GM06990 (cell line): ENCODE measurements around the gene ARL4D.

Experiments
- DNase-seq: peaks from one replicate; pipeline ENCODE4 v3.0.0-alpha.2; 2011; ENCODE audit not compliant: insufficient read length; ENCODE audit errors: extremely low read depth
- H3K27me3 ChIP-seq: replicated peaks from 2 replicates; pipeline ENCODE4 v1.6.0; 2011; ENCODE audit warnings: low read length; ENCODE audit not compliant: control insufficient read depth, insufficient read depth
- H3K36me3 ChIP-seq: 2 replicates; pipeline ENCODE4 v1.5.1; 2011; ENCODE audit warnings: low read length; ENCODE audit not compliant: control insufficient read depth, insufficient read depth
- H3K4me3 ChIP-seq: replicated peaks from 2 replicates; pipeline ENCODE4 v1.5.1; 2011; ENCODE audit warnings: low read depth, mild to moderate bottlenecking, control low read depth, low read length
- TF ChIP-seq, protein P1 (sequence below): IDR thresholded peaks from 2 replicates; pipeline ENCODE4 v1.5.1; 2011; ENCODE audit warnings: low read length, control low read depth, mild to moderate bottlenecking, inconsistent platforms; ENCODE audit not compliant: insufficient read depth, poor library complexity, severe bottlenecking

Gene ARL4D

DNA sequence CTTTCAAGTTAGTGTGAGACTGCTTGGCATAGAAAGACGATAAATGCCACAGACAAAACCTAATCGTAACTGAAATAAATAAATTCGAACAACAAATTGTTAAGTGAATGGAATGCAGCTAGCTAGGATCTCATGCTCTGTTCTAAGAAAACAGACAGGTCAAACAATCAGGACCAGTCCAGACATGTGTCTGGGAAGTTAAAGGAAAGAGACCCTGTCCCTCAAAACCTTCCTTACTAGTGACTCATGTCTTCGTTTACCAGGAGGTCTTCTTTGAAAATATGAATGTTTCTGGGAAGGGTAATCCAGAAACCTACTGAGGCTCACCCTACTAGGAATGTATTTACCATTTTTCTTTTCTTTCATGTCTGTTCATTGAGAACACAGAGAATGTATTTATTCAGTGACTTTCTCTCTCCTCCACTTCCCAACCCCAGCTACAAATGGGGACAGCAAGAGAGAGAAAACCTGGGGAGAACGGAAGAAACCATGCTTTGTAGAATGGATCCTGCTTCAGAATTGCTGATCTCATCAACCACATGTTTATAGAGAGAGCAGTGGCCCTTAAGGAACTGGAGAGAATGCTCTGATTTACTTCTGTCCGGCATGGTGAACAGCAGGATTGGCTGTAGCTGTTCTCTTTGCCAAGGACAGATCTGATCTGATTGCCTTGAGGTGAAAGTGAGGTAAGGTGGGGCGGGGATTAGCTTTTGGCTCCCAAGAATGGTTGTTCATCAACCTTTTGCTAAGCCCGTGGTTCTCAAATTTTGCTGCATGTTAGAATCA lies 45.6 kb downstream of the ARL4D start:
- Histone ChIP-seq H3K27me3 (no peaks in the 10 kb centered on the region), H3K4me3 (no peak overlapping the region), H3K36me3 (no peaks in the 10 kb centered on the region)
- TF ChIP-seq, protein P1, sequence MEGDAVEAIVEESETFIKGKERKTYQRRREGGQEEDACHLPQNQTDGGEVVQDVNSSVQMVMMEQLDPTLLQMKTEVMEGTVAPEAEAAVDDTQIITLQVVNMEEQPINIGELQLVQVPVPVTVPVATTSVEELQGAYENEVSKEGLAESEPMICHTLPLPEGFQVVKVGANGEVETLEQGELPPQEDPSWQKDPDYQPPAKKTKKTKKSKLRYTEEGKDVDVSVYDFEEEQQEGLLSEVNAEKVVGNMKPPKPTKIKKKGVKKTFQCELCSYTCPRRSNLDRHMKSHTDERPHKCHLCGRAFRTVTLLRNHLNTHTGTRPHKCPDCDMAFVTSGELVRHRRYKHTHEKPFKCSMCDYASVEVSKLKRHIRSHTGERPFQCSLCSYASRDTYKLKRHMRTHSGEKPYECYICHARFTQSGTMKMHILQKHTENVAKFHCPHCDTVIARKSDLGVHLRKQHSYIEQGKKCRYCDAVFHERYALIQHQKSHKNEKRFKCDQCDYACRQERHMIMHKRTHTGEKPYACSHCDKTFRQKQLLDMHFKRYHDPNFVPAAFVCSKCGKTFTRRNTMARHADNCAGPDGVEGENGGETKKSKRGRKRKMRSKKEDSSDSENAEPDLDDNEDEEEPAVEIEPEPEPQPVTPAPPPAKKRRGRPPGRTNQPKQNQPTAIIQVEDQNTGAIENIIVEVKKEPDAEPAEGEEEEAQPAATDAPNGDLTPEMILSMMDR: no peak
- no peak for DNase-seq

- Histone ChIP-seq H3K27me3 (no peaks in the 10 kb centered on the region), H3K4me3 (no peak overlapping the region), H3K36me3 (no peaks in the 10 kb centered on the region)
- DNase-seq: no peak
- TF ChIP-seq, protein P1: no peak
Observed at GRCh38 chr17:43445009-43445589, 46.3 kb downstream of the ARL4D start.

- no peak overlapping the region for H3K4me3 ChIP-seq
- no peak for DNase-seq
- no peaks in the 10 kb centered on the region for H3K36me3 ChIP-seq
- no peaks in the 10 kb centered on the region for H3K27me3 ChIP-seq
- TF ChIP-seq, protein P1: no peak
Observed at GRCh38 chr17:43446773-43447172, 48.0 kb downstream of the ARL4D start.

DNA sequence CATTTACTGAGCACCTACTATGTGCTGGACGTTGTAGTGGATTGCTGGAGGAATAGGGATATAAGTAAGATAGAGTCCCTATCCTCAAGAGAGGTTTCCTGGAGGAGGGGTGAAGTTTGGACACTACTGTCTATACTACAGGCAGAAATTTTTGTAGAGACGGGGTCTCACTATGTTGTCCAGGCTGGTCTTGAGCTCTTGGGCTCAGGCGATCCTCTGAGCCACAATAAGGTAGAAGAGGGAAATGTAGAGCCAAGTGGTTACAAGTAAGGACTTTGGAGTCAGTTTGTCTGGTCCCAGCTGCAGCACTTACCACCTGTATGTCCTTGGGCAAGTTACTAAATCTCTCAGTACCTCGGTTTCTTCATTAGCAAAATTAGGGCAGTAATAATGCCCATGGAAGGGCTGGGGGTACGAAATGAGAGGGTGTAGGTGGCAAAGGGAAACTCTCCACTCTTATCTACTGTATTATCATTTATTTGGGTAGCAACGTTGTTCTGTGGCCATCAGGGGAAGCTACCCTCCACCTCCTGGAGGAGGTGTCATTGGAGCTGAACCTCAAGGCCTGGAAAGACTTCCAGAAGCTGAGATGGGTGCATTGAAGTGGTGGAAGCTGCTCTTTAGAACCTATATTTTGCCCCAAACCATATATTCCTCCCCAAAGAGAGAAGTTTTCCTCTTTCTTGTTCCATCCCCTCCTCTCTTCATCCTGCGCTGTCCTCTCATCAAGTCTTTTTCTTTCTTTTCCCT lies 50.1 kb downstream of the ARL4D start:
- Histone ChIP-seq H3K36me3 (no peaks in the 10 kb centered on the region), H3K27me3 (no peaks in the 10 kb centered on the region), H3K4me3 (no peak overlapping the region)
- DNase-seq: no peak
- TF ChIP-seq, protein P1: no peak

DNA sequence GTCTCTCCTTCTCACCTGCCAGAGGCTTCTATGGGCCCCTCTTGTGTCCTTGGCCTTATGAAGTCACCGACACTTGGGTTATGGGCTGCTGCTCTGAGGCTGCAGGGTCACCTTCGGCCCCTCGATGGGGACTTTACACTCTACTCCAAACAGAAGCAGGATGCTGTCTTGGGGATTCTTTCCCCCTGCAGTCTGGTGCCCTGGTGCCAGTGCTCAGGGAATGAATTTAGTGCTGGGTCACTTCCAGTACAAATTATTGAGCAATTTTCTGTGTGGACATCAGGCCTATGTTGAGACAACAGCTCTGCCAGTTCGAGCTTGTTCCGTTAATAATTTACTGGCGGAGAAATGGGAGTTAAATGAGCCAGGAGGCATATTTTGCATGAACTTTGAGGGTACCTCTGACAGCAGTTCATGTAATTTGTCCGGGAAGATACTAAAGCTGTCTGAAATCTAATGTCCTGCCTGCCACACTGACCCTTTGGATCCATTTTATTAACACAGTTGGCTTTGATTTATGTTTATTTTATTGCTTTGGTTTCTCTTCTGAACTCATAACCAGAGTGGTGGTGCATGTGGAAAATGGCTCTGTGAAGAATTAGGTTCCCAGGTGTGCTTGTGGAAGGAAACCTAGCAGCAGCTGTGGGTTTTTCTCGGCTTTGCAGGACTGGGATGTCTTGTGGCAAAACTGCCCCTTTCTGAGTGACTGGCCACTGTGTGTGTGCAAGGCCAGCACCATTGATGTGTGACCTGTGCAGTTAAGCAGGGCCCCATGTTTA lies 50.9 kb downstream of the ARL4D start:
- TF ChIP-seq, protein P1: no peak
- H3K36me3 ChIP-seq: no peaks in the 10 kb centered on the region
- no peak for DNase-seq
- no peak overlapping the region for H3K4me3 ChIP-seq
- no peaks in the 10 kb centered on the region for H3K27me3 ChIP-seq
